ELR (cell line): ENCODE data around the gene DCAF8.

ENCODE experiments used
- DNase-seq: peaks from one replicate; pipeline ENCODE4 v3.0.0-alpha.2; 2015; ENCODE audit warnings: low read depth

Gene DCAF8

GRCh38 chr1:160169553-160170399, 92.6 kb downstream of the DCAF8 start:
- no peak for DNase-seq

GRCh38 chr1:160168609-160169369, 93.6 kb downstream of the DCAF8 start:
- no peak for DNase-seq

- no peak for DNase-seq
Measured at GRCh38 chr1:160168016-160168415, 94.3 kb downstream of the DCAF8 start.

GRCh38 chr1:160167580-160167979, 94.8 kb downstream of the DCAF8 start:
- peak; percentile 28 for DNase-seq

GRCh38 chr1:160167056-160167455, 95.3 kb downstream of the DCAF8 start:
- no peak for DNase-seq

GRCh38 chr1:160166166-160166868, 96.0 kb downstream of the DCAF8 start:
- DNase-seq = no peak
